ENCODE data around the gene CCDC69.
"Not testable (repeated sequence)": the region's sequence is repeated elsewhere in the genome, so short reads cannot be mapped to it uniquely, and the experiment has no call there.

CCDC69 gene

DNA sequence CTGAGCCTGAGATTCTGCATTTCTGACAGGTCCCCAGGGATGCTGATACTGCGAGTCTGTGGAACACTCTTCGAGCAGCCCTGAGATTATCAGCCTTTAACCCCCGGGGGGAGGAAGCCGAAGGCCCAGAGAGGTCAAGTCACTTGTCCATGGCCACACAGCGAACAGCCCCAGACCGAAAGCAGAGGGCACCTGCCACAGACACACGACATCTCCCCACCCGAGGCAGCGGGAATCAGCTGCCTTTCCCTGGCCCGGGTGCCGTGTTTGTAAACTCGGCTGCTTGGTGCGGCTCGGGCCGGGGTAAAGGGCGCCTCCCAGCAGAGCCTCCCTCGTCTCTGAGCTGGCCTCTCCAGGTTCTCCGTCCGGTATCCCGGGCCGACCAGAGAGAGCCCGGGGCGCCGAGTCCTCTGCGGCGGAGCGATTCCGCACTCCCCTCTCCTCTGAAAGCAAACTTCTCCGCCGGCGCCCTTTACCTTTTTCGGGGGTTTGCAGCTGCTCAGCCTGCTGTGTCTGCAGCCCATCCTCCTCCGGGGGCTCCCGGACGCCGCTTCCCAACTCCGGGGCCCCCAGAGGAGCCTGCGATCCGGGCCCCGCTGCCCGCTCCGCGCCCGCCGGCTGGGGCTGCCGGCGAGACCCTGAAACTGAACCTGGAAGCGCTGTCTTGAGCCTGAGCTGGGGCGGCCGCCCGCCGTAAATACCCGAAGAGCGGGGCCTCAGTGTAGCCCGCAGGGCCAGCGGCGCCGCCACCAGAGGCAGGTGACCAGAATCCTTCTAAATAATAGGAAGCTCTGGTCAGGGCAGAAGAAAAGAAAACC, at the start of gene CCDC69:
Gene CCDC69 (minus strand): TSS at position 646 of the 818 bp plus-strand sequence. CDS start 122 bp downstream, at position 524.
- DNase-seq, result peak; percentile 17 to 81

GRCh38 chr5:151271336-151271735, 47.4 kb upstream of the CCDC69 start:
- no peak for DNase-seq

GRCh38 chr5:151270599-151270998, 46.7 kb upstream of the CCDC69 start:
- DNase-seq, result no peak

- DNase-seq, result no peak
These were observed 43.8 kb upstream of the CCDC69 start for GRCh38 chr5:151267491-151268260.

GRCh38 chr5:151264113-151264512, 40.2 kb upstream of the CCDC69 start:
- DNase-seq, result no peak

DNA sequence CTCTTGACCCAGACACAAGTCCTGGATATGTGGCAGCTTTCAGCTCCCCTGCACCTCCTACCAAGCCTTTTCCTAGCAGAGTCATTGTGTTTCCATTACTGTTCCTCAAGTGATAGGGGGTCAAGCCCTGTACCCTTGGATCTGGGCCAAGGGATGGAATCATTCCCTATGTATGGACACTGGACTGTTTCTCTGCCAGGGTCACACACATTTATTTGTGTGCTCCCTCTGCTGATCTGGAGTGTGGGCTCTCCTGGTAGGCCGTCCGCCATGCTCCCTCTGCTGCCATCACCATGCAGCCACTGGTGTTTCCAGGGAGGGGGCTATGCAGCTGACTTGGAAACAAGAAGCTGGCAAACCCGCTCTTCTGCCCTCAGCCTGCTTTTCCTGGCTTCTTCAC, 38.6 kb upstream of the CCDC69 start:
- DNase-seq, result no peak

DNA sequence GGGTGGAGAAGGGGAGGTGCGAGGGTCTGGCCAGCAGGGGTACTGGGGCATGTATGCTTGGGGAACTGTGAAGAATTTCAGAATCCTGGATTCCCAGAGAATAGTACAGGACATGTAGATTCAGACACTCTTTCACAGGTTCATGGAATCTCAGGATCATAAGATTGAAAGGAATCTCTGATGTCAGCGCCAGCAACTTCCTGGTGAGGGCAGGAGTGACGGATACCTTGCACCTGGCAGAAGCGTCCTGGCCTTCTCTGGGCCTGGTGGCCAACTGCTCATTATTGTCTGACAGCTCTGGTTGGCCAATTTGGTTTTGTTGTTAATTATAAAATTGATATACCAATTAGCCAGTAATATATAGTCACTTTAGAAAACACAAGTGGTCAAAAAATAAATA, 36.0 kb upstream of the CCDC69 start:
- DNase-seq, result no peak

DNA sequence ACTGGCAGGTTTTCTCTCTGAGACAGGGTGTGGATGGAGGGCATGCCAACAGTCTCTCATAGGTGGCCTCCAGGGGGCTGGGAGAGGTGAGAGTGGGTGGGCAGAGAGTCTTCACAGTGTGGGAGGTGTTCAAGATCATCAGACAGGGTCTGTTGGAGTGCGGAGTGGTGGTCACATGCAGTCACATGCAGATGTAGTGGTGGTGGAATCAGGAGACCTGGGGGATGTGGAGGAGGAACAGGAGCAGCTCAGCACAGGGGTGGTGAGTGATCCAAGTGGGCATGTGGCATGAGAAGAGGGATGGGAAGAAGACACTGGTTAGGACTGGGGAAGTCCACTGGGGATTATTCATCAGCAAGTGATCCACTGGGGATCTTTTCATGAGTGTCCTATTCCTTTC, 34.9 kb upstream of the CCDC69 start:
- no peak for DNase-seq

DNA sequence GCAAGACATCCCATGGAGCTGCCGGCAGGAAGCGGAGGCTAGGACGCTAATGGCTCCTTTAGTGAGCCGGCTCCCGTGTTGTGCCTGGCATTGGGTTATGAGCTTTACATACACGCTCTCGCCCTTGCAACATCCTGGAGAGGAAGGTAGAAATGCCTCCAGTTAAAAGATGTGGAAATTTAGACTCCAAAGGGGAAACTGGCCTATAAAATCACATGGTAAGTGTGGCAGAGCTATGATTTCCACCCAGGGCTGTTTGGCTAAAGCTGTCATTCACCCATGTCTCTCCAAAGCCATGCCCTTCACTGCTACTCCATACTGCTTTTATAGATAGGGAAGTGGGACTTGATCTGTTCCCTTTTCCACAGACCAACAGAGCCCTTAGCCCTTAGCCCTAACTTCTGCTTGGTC, 34.3 kb upstream of the CCDC69 start:
- DNase-seq, result no peak

DNA sequence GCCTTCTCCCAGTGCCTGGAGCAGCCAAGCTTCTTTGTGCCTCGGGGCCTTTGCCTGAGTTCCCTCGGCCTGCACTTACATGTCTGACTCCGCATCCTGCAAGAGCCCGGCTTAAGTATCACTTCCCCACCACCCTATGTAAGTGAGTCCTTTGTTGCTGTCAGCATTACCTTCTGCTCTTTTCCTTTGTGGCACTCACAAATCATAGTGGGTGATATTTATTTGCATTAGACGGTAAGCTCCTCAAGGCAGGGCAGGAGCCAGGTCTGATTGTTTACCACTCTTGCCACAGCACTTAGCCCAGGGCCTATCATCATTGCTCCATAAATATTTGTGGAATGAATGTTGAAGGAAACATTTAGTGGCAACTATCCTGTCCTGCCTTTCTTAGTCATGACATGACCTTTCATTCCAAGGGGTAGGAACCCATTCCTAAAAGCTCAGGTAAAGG, 33.9 kb upstream of the CCDC69 start:
- DNase-seq, result no peak

- DNase-seq, result no peak
These were observed 31.9 kb upstream of the CCDC69 start for GRCh38 chr5:151255621-151256286.

DNA sequence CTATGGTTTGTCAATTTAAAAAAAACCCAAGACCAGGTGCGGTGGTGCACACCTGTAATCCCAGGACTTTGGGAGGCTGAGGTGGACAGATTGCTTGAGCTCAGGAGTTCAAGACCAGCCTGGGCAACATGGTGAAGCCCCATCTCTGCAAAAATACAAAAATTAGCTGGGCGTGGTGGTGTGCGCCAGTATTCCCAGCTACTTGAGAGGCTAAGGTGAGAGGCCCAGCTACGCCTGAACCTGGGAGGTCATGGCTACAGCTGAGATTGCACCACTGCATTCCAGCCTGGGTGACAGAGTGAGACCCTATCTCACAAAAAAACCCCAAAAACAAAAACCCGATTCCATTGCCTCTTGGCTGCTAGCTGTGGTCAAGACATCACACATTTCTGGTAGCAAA, 31.1 kb upstream of the CCDC69 start:
- DNase-seq, result not testable (repeated sequence)

GRCh38 chr5:151254556-151254955, 30.7 kb upstream of the CCDC69 start:
- no peak for DNase-seq

- no peak for DNase-seq
These were observed 29.7 kb upstream of the CCDC69 start for GRCh38 chr5:151253605-151253950.

DNA sequence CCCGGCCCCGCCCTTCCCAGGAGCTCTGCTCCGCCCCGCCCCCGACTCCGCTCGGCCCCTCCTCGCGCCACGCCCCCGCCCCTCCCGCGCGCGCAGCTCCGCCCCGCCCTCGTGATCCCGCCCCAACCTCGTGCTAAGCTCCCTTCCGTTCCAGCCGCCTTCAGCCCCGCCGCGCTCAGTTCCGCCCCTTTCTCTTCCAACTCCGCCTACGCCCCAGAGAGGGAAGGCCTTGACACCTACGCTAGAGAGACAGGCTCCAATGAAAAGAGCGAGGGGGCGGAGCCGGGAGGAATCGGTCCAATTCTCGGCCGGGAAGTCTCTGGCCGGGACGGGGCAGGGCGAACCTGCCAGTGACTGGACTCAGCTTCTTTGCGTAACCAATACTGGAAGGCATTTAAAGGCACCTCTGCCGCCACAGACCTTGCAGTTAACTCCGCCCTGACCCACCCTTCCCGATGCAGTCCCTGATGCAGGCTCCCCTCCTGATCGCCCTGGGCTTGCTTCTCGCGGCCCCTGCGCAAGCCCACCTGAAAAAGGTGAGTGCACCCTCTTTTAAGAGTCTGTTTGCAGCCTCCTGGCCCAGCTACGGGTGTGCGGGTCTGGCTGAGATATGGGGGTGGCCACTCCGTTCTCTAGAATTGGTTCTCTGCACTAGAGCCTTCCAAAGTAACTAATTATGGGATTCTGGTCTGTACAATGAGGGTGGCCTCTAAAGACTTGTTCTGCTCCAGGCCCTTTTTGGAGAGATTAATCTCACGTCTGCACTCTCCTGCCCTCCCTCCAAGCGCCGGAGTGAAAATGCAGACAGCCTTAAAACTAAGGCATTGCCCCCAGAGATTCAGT, 29.1 kb upstream of the CCDC69 start, which contains the start of gene GM2A:
Gene GM2A (plus strand): TSS at position 424 of the 843 bp plus-strand sequence. CDS start 32 bp downstream, at position 456.
- DNase-seq, result peak; percentile 98 to 99

GRCh38 chr5:151251621-151252020, 27.7 kb upstream of the CCDC69 start:
- DNase-seq, result no peak

GRCh38 chr5:151251001-151251551, 27.2 kb upstream of the CCDC69 start:
- DNase-seq, result no peak

- DNase-seq, result no peak
These were observed 26.6 kb upstream of the CCDC69 start for GRCh38 chr5:151250346-151251000.

DNA sequence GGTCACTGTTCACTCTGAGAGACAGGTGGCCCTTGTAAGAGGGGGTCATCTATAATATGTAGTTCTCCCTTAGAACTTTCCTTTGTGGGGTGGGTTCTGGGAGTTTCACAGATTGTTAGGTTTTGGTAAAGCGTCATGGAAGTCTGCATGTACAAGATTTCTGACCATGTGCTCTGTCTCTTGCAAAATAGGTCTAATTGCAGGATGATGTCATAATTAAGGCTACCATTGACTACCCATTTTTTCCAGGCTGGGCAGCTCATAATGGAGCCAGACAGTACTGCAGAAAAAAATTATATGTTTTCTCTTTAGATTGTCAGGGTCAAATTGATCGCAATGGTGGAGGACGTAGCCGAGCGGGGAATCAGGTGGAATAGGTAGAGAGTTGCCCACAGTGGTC, 25.4 kb upstream of the CCDC69 start:
- DNase-seq, result no peak

- no peak for DNase-seq
These were observed 24.8 kb upstream of the CCDC69 start for GRCh38 chr5:151248651-151249050.

- no peak for DNase-seq
These were observed 21.9 kb upstream of the CCDC69 start for GRCh38 chr5:151245680-151246219.

All from NCI-H526 (cell line).